GM19043 (cell line): ENCODE results near the gene ANTXR2.
"Not testable (repeated sequence)": the region's sequence is repeated elsewhere in the genome, so short reads cannot be mapped to it uniquely, and the experiment has no call there.

ENCODE experiments used
- ATAC-seq: cut with Tn5 transposase; IDR thresholded peaks from one replicate; pipeline ENCODE4 v1.9.1; 2021; ENCODE audit warnings: low read depth; ENCODE audit not compliant: unreplicated experiment

ANTXR2 gene

DNA sequence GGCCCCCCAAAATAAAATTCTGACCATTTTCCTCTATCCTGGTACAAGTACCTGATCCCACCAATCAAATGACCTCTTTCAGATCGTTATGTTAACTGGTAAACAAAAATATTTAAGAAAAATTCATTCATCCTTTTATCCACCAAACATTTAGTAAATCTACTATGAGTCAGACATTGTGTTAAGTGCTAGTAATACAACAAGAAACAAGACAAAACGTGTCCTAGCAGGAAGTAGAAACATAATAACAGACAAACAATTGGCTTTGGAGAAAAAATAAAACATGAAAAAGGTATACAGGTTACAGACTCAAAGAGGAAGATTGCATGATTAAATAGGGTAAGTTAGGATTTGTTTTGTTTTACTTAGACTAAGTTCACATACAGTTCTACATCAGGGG, 43.7 kb downstream of the ANTXR2 start:
- no peak for ATAC-seq

DNA sequence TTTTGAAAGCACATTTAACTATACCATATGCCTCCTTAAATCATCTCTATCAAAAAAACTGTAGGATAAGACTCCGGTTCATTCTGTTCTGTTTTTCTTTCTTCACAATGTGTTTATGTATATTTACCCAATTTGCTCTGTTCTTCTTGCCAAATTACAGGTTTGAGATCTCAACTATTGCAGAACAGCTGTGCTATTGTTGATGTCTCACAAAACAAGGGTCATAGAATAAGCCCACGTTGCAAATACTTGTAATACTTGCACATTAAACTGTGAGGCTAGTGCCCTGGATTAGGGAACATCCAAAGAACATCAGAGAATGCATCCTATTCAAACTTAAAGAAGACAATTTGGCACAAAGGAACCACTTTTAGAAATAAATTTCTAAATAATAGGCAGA, 45.4 kb downstream of the ANTXR2 start:
- no peak for ATAC-seq

DNA sequence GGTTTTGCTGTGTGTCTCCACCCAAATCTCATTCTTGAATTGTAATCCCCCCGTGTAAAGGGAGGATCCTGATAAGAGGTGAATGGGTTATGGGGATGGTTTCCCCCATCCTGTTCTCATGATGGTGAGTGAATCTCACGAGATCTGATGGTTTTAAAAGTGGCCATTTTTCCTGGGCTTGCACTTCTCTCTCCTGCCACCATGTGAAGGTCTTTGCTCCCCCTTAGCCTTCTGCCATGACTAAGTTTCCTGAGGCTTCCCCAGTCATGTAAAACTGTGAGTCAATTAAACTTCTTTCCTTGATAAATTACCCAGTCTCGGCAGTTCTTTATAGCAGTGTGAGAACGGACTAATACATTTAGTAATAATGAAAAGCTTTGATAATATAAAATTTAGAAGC, 46.9 kb downstream of the ANTXR2 start:
- no peak for ATAC-seq

DNA sequence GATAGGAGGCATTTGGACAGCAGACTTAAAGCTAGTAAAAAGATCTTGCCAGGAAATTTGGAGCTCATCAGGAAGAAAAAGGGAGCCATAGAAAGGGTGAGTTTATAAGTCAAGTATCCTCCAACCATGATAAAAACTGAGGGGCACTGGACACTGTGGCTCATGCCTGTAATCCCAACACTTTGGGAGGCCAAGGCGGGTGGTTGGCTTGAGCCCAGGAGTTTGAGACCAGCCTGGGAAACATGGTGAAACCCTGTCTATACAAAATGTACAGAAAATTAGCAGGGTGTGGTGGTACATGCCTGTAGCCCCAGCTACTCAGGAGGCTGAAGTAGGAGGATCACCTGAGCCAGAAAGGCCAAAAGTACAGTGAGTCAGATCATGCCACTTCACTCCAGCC, 48.7 kb downstream of the ANTXR2 start:
- ATAC-seq, result no peak

DNA sequence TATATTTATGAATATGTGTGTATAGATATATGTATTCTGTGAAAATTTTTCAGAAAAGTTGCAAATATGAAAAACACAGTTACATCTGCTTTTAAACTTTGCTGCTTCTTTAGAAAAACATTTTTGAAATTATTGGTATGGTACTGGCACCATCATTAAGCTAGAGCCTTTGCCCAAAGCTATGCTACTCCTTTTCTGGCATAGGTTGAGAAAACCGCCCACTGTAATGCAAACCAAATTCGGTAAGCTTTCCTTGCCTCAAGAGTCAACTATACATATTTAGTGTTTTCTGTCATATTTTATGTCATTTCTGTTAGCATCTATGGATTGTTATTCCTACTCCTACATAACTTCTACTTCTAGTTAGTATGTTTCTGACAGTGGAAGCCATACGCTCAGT, 50.7 kb downstream of the ANTXR2 start:
- no peak for ATAC-seq

DNA sequence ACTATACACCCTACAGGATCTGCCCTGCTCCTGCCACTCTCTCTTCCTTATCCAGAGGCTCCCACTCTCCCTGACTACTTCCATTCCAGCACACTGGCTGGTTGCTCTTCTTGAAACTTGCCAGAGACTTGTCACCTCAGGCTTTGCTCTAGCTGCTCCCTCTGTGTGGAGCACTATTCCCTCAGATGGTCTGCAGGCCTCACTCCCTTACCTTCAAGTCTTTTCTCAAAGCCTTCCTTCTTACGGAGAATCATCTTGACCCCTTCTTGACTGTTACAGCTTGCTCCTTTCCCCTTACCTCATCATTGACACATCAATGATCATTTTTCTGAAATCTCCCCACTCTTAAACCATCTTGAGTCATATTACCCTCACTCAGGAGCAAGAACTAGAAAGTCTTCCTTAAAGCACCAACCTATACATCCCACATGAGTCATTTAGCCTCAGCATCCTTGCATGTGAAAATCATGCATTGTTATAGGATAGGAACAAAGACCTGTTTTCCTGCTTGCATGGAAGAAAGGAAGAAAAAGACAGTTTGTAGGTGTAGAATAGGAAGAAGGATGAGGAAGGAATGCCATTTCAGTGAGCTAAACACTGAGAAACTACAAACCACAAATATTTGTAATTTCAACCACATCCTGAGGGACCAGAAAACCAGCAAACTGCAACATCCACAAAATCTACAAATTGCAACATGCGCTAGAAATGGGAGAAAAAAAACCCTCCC, 55.7 kb downstream of the ANTXR2 start:
- peak; percentile 65 for ATAC-seq

DNA sequence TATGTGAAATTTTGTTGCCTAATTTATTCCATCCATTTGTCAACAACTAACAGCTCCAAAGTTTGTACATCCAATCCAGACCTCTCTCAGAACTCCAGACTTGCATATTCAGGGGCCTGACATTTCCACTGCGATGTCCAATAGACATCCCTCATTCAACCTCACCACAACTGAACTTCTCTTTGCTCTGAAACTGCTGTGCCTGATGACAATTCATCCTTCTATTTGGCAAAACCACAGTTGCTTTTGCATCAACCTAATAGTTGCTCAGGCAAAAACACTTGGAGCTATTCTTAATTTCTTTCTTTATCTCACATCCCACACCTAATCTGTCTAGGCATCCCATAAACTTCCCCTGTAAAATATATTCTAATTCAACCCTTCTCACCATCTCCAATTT, 56.5 kb downstream of the ANTXR2 start:
- ATAC-seq, result no peak

DNA sequence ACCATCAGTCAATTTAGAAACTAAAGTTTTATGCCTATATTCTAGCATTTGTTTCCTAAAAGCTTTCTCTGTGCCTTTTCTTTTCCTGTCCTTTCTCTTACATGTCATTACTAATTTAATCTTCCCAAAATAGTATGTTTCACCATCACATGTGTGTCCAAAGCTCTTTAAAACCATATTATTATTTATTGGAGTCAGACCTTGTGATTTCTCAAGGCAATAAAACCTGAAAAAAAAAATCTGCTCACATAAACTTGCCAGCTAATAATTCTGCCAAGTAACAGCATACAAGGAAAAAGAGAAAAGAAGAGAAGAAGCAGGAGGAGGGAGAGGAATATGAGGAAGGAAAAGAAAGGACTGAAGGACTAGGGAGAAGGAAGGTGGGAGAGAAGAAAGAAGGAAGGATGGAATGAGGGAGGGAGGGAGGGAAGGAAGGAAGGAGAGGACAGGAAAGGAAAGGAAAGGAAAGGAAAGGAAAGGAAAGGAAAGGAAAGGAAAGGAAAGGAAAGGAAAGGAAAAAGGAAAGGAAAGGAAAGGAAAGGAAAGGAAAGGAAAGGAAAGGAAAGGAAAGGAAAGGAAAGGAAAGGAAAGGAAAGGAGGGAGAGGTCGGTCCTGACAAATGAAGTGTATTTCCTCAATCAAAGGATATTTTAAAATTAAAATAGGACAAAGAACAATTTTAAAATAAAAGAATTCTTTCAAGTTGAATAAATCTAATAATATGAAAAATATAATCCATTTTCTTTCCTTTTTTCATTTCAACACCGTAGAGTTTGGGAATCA, 57.4 kb downstream of the ANTXR2 start:
- no peak for ATAC-seq

DNA sequence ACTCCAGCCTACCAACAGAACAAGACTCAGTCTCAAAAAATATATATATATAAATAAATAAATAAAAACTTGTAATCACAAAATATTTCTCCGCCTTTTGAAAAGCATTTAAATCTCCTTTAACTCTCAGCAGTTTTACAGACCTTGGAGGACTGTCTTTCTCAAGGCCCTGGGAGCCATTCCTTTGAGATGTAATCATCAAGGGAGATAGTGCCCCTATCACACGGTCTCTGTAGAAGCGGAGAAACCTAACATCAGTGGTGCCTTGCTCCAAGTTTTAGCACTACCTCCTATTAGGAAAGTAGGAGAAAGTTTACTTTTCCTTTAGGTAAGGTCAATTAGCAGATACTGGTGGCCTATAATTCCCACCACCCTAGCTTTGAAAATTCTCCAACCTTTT, 58.5 kb downstream of the ANTXR2 start:
- no peak for ATAC-seq

DNA sequence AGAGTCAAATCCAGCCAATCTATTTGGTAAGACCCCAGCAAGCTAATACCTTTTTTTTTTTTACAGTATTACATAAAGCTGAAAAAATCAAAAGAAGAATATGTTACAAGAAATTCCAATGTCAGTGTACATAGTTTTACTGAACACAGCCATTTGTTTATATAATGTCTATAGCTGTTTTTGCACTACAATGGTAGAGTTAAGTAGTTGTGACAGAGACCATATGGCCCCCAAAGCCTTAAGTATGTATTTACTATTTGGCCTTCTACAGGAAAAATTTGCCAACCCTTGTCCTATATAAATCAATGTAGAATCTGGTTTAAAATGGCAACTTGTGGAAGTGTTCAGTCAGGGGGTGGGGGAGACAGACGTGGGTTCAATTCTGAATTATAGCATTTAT, 60.7 kb downstream of the ANTXR2 start:
- ATAC-seq, result no peak

DNA sequence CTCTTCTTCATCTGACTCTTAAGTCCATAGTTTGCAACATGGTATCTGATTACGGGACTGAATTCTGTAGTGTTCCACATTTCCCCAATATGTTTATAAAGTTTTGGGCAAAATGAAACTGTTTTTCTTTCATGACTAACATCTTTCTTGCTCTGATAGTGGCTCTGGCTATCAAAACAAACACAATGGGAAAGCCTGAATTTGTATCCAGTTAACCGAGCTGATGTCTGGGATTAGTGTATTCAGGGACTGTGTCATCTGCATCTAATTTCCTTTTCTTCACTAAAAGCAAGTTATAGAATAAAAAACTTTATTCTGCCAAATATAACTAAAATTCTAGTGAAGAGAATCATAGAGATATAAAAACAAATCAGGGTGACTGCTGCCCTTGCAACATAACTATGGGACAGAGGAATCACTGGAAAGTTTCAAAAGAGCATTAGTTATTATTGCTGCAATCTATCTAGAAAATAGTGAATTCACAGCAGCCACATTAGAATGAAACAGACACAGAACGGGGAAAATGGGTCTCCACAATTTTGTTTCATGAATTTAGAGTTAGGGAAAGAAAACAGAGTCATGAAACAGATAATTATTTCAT, 61.3 kb downstream of the ANTXR2 start:
- ATAC-seq, result no peak

DNA sequence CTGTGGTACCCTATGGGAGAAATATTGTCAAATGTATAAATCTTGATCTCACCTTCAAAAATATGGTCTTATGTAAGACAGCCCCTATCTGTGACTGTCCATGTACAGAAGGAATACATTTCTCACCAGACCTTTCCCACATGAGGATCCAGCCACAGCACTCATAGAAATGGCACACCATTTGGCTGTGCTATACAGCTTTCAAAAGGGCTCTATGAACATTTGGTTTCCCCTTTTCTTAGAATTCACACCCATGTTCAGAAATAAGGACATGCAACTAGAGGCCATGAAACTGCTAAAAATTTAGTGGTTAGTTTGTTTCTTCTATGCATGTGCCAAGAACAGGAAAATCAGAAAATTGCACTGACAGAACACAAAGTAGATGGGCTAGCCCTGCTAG, 62.7 kb downstream of the ANTXR2 start:
- no peak for ATAC-seq

DNA sequence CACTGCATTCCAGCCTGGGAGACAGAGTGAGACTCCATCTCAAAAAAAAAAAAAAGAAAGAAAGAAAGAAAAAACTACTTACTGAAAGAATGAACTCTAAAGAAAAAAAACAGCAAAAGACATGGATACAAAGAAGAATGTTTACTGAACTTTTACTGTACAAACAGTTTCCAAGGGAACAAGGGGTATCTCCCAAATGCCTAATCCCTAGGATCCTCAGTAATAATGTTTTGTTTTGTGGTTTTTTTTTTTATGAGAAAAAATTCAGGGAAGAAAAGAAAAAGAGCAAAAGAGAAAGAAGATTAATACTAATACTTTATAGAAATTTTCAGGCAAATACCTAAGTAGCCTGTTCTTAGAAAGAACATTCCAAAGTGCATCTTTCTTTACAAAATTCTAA, 63.2 kb downstream of the ANTXR2 start:
- no peak for ATAC-seq

DNA sequence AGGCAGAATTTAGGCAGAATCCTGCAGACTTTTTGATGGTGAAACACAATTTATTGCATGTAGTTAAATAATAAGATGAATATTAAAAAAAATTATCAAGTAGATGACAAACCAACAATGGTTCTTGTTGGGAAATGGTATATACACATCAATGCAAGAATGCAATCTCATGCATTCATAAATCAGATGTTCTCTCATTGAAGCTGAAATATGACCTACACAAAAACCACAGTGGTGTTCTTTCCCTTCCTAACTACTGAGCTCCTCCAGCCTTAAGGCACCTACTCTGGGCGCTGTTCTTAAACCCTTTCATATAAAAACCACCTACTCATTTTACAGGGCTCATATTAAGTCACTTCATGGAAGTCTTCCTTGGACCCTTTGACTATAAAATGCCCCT, 64.1 kb downstream of the ANTXR2 start:
- ATAC-seq, result no peak

DNA sequence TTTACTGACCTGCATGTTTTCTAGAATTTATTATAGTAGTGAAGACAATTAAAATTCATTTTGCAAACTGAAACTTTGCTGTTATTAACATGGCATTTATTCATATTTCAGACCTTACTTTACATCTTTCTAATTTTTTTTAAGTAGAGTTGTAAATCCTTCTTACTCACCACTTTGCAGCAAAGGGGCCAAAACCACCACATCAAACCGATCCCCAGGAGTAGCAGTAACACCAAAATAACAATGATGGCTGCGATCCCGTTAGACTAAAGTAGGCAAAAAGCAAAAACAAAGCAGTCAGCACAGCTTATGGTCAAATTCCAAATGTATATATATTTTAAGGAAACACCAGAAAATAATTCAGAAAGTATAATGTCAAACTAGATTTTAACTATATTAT, 64.7 kb downstream of the ANTXR2 start:
- no peak for ATAC-seq

DNA sequence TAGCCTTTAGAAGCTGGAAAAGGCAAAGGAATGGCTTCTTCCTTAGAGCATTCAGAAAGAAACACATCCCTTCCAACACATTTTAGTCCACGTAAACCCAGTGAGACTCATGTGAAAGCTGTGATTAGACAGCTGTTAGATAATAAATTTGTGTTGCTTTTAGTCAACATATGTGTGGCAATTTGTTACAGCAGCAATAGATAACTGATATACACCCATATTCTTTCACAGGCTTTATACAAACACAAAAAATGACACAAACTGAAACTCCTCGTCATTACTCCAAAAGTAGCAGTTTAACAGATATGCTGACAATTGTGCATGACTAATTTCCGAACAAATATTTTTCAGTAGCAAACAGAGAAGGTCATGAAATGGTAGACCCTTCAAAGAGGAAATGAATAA, 65.3 kb downstream of the ANTXR2 start:
- peak; percentile 85 for ATAC-seq

DNA sequence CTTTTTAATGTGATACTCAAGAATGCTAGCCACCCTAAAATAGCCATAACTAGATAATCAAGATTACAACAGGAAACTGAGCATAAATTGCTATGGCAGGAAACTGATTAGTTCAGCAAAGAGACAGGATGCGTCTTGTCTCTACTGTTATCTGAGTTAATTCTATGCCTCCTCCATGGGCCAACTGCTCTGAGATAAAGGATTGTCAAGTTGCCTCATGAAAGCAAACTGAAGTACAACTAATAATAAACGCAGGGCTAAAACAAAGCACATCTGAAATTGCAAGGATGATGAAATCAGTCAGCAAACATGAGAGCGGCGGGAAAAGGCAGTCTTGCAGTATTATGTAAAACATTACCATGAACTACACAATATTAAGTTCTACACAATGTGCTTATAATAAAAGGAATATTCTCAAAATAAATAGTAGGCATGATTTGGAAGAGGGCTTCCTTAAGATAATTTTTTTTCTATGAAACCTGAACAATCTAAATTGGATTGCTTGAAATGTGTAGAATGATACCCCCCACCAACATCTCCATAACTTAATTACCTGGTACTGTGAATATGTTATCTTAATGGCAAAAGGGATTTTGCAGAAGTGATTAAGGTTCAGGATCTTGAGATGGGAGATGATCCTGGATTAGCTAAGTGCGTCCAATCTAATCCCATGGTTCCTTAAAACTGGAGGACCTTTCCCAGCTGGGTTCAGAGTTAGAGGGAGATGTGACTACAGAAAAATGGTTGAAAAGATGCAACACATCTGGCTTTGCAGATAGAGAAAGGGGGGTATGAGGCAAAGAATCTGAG, 65.9 kb downstream of the ANTXR2 start:
- no peak for ATAC-seq

DNA sequence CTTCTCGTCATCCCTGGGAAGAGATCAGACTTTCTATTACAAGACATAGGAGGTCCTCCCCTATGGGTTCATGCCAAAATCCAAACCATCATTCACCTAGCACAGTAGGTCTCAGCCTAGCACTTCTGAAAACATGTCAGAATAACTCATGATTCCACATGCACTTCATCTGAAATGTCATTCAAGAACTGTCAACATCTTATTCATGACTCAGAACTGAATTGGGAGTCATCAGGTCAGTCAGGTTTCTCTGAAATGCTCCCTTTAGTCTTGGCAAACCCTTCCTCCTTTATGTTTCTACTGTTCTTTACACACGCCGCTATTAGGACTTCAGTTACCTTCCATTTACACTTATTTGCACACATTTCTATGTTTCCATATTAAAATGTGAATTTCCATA, 67.2 kb downstream of the ANTXR2 start:
- ATAC-seq, result no peak

DNA sequence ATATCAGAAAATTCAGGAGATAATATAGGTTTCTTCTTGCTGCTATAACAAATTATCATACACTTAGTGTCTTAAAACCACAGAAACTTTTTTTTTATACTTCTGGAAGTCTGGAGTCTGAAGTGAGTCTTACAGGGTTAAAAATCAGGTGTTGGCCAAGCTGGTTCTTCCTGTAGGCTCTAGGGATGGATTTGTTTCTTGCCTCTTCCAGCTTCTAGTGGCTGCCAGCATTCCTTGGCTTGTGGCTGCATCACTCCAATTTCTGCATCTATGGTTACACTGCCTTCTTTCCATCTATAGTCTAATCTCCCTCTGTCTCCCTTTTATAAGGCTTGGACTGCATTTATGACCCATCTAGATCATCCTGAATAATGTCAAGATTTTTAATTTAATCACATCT, 68.7 kb downstream of the ANTXR2 start:
- ATAC-seq, result no peak

DNA sequence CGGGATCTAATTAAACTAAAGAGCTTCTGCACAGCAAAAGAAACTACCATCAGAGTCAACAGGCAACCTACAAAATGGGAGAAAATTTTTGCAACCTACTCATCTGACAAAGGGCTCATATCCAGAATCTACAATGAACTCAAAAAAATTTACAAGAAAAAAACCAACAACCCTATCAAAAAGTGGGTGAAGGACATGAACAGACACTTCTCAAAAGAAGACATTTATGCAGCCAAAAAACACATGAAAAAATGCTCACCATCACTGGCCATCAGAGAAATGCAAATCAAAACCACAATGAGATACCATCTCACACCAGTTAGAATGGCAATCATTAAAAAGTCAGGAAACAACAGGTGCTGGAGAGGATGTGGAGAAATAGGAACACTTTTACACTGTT, 70.5 kb downstream of the ANTXR2 start:
- ATAC-seq, result not testable (repeated sequence)

DNA sequence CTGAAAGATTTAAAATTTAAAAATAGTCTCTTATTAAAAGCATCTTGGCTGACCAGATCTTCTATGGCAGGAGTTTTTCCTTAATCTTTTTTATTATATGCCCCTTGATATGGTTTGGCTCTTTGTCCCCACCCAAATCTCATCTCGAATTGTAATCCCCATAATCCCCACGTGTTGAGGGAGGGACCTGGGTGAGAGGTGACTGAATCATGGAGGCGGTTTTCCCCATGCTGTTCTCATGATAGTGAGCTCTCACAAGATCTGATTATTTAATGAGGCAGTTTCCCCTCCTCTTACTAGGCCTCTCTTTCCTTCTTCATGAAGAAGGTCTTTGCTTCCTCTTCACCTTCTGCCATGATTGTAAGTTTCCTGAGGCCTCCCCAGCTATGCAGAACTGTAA, 74.0 kb downstream of the ANTXR2 start:
- ATAC-seq, result not testable (repeated sequence)
